T-helper 1 cell (primary cell): ENCODE measurements around the gene TFB1M.
A peak's percentile ranks its signal among the peaks of the same experiment; 100 is the strongest.
"Not testable (repeated sequence)": the region's sequence is repeated elsewhere in the genome, so short reads cannot be mapped to it uniquely, and the experiment has no call there.

Source experiments
- DNase-seq, 5 donors: peaks; one replicate each; pipeline ENCODE4 v3.0.0-alpha.2; 2012 to 2020

TFB1M gene

GRCh38 chr6:155329460-155330132 lies 15.3 kb upstream of the TFB1M start:
- no peak for DNase-seq

GRCh38 chr6:155328539-155329459 lies 14.5 kb upstream of the TFB1M start:
- DNase-seq: no peak

GRCh38 chr6:155328074-155328538 lies 13.8 kb upstream of the TFB1M start:
- no peak for DNase-seq

DNA sequence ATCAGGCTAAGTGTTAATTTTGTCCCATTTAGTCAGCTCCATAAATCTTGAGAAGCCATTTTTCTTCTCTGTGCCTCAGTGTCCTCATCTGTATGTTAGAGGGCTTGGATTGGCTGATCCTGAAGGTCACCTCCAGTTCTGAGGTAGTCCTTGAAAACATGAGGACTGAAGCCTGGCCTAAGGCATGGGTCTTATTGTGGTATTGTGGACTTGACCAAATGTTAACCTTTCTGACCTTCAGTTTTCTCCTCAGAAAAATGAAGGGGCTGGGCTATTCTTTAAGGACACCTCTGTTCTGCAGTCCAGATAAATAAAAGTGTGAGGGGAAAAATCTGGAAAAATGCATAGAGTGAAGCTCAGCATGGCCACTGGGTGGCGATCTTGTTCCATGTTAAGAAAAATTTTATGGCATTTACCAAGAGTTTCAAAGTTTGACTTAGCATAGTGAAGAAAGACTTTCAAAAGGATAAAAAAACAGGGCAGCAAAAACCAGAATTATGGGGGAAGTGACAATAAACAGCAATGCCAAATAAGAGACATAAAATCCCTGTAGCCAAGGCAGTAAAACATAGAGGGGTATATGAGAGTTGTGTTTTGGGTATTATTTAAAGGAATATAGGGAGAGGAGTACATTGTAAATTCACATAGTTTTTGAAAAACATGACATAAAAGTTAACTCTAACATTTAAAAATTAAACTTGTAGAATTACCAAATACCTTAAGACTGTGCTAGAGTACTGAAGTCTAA lies 13.2 kb upstream of the TFB1M start:
- peak in 4 of 5 donors; percentile 42 to 59 (median 50) for DNase-seq

- no peak for DNase-seq
Observed at GRCh38 chr6:155325700-155326516, 11.6 kb upstream of the TFB1M start.

DNA sequence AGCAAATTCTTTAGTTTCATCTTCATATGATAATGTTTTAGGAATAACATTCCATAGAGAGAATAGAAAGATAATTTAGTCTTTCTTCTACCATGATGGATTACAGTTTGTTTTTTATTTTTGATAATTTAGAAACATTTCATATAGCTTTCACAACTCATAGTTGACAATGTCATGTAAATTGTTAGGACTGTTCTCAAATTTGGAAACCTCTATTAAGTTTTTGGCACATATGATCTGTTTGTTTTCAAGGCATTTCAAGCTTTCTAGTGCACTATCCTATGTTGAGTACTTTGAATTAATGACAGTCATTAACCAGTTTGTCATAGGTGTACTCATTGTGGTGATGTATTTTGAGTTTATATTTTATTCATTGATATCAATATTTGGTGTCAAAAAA lies 10.7 kb upstream of the TFB1M start:
- DNase-seq: no peak

GRCh38 chr6:155324172-155324571 lies 9.9 kb upstream of the TFB1M start:
- no peak for DNase-seq

- DNase-seq: no peak
Observed at GRCh38 chr6:155319902-155320301, 5.6 kb upstream of the TFB1M start.

DNA sequence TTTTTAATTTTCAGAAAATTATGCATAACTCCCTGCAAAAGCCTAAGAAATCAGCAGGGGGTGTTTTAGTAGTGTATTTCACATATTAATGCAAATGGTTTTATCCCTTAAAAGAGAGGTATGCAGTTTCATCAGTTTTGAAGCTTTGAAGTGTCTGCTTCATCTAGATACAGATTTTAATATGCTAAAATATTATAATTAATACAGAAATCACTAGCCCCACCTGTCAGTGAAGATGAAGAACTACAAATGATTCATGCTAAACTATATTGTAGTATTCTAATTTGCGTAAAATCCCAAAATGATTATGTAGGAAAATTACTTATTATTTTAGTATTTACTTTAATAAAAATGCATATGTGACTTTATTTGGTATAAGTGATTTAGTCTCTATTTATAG lies 2.9 kb upstream of the TFB1M start:
- no peak for DNase-seq

- DNase-seq: no peak
Observed at GRCh38 chr6:155316419-155316818, 2.1 kb upstream of the TFB1M start.

DNA sequence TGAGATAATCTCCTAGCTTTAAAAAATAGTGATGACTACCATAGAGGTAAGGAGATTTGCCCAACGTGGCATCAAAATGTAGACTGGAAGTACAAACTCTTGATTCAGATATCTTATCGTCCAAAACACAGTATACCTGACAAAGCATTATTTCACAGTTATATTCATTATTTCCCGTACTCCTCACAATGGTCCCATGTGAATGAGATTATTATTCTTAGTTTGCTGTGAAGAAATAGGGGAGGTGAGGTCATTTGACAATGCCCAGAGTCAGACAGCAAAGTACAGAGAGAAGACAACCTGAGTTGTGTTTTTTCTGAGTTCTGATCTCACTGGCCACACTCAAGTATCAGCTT lies 1.2 kb upstream of the TFB1M start:
- no peak for DNase-seq

DNA sequence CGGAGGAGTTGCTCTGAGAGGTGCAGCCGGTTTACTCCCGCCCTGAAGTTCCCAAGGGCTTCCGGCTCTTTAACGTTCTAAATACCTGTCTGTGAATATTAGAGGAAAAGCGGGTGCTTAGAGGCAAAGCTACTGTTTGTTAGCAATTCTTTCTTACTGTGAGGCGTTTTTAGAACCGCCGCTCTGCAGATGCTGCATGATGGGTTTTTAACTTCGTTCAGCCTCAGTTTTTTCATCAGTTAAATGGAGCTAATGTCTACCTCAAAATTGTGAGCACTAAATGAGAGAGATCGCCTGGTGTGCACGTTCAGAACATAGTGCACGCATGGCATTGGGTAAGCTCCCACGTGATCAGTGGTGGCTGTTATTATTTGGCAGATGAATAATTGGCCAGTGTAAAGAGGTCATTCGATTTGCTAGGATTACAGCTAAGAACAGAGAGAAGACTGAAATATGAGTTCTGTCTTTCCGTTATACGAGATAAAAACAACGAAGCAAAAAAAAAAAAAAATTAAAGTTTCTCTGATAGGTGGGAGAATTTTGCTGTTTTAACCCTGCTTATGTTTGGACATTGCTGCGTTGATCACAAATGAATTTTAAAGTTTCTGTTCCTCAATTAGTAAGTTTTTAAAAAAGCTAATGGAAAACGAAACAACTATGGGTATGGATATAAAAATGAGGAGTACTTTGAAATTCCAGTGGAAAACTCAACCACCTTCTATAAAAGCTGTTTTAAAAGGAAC lies 660 bp upstream of the TFB1M start:
- DNase-seq: peak in 3 of 5 donors; percentile 17 to 86 (median 30)

DNA sequence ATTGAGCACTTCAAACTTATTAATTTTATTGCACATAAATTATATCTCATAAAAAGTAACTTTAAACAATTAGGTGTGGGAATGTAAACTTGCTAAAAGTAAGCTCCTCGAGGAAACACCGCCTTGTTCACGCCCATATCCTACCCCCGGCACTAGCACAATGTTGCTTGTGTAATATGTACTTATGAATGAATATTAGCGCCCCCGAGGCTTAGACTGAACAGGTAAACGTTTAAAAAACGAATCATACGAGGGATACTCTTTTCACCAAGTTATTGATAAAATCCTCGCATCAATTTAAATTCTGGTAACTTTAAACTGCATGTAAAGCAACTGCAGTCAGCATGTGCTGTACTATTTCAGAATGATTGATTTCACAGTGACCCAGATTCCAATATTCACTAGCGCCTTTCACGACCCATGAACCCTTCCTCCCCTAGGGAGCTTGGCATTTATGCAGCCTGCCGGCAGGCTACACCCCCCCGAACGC lies 637 bp downstream of the TFB1M start:
- DNase-seq: peak in 1 of 5 donors; percentile 13

- not testable (repeated sequence) for DNase-seq
Observed at GRCh38 chr6:155312950-155313349, 1.3 kb downstream of the TFB1M start.

- DNase-seq: no peak
Observed at GRCh38 chr6:155311583-155311982, 2.7 kb downstream of the TFB1M start.

DNA sequence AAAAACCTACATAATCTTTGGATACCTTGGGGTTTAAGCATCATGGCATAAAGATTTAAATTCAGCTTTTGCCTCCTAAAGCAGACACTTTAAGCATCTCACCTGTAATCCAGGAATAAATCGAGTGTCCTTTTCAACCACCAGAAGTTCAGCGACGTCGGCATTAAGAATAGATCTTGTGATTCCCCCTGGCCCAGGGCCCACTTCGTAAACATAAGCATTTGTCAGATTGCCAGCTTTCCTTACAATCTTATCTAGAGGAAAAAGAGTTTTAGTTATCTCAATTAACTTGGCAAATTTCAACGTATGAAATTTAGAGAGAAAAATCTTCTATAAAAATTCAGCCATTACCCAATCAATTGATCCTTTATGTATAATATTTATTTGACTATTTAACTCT lies 3.2 kb downstream of the TFB1M start:
- DNase-seq: no peak

DNA sequence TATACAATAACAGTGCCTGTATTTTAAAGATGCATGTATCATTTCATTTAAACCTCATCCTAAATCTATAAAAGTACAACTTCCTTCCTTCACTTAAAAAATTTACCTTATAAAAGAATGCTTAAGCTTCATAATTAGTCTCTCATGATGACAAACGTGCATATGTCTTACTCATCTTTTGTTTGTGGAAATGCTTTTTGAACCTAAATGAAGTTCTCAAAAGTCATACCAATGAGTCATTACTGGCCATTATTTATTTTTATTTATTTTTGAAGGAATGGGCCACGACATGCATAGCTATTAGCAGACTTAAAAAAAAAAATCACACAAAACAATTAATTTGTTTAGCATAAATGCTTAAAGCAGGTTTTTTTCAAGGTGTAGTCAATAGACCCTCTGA lies 3.7 kb downstream of the TFB1M start:
- DNase-seq: no peak

DNA sequence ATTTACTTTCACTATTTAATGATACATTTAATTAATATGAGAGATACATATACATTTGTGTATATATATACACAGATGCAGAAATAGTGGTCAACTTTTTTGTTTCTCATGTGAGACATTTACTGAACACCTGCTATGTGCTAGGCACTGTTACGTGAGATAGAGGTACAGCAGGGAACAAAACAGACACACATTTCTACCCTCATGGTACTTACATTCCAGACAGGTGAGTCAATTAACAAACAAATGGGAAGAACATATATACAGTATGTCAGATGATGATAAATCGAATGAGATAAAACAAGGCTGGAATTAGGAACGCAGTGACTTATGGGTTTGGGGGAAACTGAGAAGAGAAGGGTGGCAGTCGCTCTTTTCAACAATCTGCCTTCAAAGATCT lies 5.1 kb downstream of the TFB1M start:
- no peak for DNase-seq

DNA sequence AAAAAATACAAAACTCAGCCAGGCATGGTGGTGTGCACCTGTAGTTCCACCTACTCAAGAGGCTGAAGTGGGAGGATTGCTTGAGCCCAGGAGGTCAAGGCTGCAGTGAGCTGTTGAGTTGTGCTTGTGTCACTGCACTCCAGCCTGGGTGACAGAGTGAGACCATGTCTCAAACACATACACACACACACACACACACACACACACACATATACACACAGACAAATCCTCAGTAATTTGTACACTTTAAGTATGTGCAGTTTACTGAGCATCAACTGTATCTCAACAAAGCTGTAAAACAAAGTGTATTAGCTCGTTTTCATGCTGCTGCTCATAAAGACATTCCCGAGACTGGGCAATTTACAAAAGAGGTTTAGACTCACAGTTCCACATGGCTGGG lies 7.3 kb downstream of the TFB1M start:
- DNase-seq: no peak

- DNase-seq: no peak
Observed at GRCh38 chr6:155303361-155303870, 10.9 kb downstream of the TFB1M start.

DNA sequence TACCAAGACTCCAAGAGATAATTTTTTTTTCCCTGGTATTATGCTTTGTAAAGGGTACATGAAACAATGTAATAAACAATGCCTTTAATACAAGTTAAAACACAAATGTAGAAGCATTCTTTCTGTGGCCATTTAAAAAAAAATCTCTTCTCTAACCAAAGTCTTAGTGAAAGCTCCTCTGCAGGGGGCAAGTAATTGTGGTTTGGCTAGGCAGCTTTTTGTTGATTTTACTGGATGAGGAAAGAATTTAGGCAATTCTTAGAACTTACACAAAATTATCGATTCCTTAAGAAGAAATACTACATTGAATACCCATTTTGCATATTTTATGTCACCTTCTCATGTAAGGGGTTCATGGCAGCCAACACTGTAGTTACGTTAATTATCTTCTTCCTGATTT lies 12.4 kb downstream of the TFB1M start:
- no peak for DNase-seq
